GM18499 (cell line): Measurements from ENCODE around the gene TPD52L1.

ENCODE experiments used
- ATAC-seq: cut with Tn5 transposase; IDR thresholded peaks from one replicate; pipeline ENCODE4 v1.9.1; 2021; ENCODE audit warnings: moderate number of reproducible peaks; ENCODE audit not compliant: insufficient read depth, unreplicated experiment

TPD52L1 gene

DNA sequence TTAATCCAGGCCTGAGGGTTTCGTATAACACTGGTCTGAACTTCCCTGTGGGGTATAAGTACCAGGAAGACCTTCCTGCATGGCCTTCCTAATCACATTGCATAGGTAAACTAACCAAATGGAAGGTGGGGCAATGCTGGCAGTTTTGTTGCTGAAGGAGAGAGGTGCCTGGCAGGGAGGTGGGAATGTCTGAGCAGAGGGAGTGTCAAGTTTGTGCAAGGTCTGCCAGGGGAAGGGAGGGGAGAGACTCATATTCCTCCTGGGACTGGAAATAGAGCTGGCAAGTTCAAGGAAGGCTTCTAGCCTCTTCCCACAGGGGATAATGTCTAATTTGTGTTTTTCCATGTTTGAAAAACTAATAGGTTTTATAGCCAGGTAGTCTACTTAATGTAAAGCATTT is 77.6 kb downstream of the TPD52L1 start:
- ATAC-seq, result no peak

DNA sequence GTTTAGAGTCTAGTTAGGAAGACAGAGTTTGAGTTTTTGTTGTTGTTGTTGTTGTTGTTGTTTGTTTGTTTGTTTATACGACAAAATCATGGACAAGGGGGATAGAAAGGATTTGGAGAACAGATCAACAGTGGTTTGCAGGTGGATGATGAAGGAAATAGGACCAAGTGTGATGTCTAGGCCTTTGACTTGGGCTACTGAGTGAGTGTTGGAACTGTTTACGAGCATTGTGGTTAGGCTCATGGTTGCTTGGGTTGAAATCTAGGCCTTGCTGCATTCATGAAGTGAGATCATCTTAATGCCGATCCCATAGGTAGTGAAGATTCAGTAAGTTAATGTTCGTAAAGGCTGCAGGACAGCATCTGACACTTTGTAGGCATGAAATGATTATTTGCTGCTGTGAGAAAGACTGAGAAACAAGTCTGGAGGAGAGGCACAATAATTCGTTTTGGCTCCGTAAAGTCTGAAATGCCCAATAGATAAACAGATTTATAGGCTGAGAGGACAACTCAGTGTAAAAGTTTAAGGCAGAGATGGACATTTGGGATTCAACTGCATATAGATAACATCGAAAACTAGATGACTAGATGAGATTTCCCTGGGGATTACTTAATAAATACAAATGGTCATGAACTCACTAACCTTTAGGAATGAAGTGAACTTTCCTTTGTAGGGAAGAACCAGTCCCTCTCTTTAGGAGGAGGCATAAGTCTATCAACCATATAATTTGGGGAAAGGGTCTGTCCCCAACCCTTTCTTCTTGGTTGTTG is 78.2 kb downstream of the TPD52L1 start:
- ATAC-seq, result no peak

GRCh38 chr6:125232466-125232865 is 78.9 kb downstream of the TPD52L1 start:
- no peak for ATAC-seq

GRCh38 chr6:125233202-125233601 is 79.6 kb downstream of the TPD52L1 start:
- ATAC-seq, result no peak

- ATAC-seq, result no peak
Observed at GRCh38 chr6:125236536-125237327, 83.2 kb downstream of the TPD52L1 start.

- no peak for ATAC-seq
Observed at GRCh38 chr6:125237764-125238163, 84.2 kb downstream of the TPD52L1 start.

DNA sequence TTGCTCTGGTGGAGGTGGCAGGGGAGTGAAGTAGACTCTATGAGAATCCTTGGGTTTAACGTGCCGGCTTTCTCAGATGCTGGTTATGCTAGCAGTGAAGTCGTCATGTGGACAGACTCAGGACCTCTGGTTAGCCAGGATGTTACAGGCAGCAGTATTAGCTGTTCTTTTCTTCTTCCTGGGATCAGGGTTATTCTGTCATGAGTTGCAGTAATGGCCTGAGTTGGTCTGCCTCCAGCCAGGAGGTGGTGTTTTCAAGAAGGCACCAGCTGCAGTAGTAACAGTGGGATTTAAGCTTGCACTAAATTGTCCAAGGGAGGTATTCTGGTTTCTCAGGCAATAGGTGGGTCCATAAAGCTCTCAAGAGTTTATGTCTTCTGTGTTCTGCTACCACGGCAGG is 91.5 kb downstream of the TPD52L1 start:
- ATAC-seq, result no peak

GRCh38 chr6:125245523-125246264 is 92.1 kb downstream of the TPD52L1 start:
- ATAC-seq, result no peak

DNA sequence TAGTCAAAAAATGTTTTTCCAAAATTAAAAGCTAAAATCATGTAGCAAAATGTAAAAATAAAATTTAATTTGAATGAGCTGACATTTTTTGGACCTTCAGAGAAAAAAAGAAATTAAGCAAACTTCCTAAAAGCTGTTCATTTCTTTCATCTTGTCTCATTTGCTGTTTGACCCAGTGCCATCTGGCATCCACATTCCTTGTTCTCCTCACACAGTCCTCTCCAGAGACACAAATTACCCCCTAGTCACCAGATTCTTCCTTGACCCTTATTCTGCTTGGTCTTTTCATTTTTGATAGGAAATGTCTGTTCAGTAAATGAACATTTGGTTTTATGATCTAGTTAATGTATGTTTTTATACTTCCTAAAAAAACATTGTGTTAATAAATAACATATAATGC is 93.0 kb downstream of the TPD52L1 start:
- no peak for ATAC-seq

DNA sequence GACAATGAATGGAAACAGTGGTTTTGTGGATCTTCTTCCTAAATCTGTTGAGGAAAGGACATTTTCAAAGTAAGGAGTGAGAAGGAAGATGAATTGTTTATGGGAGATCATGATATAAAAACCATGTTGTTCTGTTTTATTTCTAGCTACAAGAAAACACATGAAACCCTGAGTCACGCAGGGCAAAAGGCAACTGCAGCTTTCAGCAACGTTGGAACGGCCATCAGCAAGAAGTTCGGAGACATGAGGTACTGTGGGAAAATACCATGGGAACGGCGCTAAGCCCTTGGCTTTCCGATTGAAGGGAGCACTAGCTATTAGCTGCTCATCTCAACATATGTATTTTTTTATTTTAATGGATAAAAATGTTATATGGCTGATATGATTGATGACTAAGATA is 94.6 kb downstream of the TPD52L1 start:
- ATAC-seq, result no peak

DNA sequence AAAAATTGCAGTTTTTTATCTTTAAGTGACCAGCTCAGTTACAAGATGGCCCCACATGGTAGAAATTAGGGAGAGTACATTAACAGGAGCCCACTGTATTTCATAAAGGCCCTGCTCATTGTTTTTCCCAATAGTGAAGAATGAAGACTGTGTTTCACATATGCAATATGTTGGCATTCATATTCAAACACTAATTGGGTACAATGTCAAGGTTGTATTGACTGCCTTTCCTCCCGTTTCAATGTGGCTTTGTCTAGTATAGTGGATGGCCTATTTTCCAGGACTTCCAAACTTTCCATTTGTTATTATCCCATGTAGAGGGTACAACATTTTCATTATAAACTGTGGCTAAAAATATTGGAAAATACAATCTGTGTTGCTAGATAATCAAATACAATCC is 96.9 kb downstream of the TPD52L1 start:
- ATAC-seq, result no peak

- no peak for ATAC-seq
Observed at GRCh38 chr6:125251516-125252220, 98.1 kb downstream of the TPD52L1 start.

DNA sequence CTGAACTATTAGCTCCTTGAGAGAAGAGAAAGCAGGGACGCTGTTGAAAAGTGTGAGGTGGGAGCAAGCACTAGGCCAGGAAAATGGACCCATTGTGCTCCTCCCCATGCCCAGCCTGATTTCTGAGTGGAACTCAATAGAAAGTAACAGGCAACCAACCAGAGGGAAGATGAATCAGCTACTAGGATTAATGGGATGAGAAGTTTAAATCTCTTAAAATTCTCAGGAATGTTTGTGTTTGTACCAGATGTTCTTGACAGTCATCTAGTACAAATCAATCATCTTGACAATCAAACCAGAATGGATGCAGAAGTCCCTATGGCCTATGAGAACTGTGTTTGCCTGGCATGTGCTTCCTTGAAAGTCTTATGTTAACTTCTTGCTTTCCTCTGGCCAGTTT is 99.3 kb downstream of the TPD52L1 start:
- ATAC-seq, result no peak

GRCh38 chr6:125253881-125254280 is 100.3 kb downstream of the TPD52L1 start:
- ATAC-seq, result no peak

DNA sequence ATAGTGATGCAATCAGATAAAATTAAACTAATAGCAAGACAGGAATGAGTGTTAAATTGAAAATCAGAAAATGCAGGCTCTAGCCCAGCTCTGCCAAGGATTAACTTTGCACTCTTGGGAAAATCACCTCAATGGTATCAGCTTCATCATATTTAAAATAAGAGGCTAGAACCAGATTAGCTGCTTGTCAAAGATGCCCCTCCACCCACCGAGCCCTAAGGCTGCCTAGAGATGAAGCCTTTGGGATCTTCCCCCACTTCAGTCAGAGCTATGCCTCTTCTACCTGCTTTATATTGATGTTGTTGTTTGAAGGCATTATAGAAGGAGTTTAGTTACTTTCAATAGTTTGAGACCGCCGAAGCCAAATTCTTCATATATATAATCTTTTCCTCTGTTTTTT is 100.7 kb downstream of the TPD52L1 start:
- ATAC-seq, result no peak

- ATAC-seq, result no peak
Observed at GRCh38 chr6:125255201-125255600, 101.6 kb downstream of the TPD52L1 start.

GRCh38 chr6:125257351-125257750 is 103.8 kb downstream of the TPD52L1 start:
- ATAC-seq, result no peak

DNA sequence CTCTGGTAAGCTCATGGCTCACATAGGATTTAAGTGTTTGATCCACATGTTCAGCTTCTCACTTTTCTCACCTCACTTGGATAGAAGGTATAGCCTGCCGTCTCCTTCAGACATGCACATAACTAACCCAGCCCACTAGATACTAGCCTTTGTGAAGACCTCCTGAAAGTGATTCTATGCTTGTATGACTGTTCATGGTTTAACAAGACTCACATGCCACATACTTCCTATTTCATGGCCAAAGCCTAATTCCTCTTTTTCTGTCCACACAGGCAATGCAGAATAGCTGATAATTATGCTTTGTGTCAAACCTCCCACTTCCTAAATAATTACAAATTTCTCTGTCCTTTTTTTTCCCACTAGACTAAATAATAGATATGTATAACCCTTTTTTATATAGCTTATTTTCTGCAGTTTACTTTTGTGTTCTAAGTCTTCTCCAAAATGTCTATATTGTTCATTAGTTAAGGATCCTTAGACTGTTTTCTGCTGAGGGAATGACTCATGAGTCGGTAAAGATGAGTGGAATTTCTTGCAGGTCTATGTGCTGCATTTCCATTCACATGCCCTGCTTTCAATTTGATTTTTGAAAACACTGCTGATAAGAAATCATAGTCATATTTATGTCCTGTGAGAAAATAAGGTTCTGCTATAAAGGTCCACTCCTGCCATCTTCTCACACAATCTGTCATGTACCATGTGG is 105.2 kb downstream of the TPD52L1 start:
- peak; percentile 84 for ATAC-seq

DNA sequence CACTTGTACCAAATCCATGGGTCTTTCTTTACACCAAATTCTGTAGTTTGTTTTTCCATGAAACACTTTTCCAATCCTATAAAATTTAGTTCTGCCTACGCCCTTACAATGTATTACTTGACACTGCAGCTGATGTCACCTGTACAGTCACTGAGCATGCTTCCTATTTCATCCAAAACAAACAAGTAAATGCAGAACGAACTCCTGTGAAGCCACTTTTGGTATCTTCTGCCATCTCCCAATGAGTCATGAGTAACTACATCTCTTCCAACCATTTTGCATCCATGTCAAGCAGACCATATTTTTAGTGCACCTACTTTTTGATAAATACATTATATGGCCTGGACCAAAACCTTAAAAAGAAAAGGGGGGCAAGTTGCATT is 105.8 kb downstream of the TPD52L1 start:
- ATAC-seq, result no peak
